Trophoblast cell (in vitro differentiated cells and primary cell): ENCODE measurements around the gene ITGAL.

Experiments used
- DNase-seq, 2 donors: peaks; one replicate each; pipeline ENCODE4 v3.0.0-alpha.2; 2016
- H2AFZ ChIP-seq: 2 replicates; pipeline ENCODE4 v1.6.1; 2013; ENCODE audit warnings: low read length, moderate library complexity, mild to moderate bottlenecking; ENCODE audit not compliant: insufficient read depth, poor library complexity
- H2AK5ac ChIP-seq: 2 replicates; pipeline ENCODE4 v1.6.1; 2013; ENCODE audit warnings: mild to moderate bottlenecking, low read length
- H2BK120ac ChIP-seq: 2 replicates; pipeline ENCODE4 v1.6.1; 2013; ENCODE audit warnings: low read length, mild to moderate bottlenecking, moderate library complexity; ENCODE audit not compliant: insufficient read depth, poor library complexity
- H2BK12ac ChIP-seq: 2 replicates; pipeline ENCODE4 v1.6.1; 2013; ENCODE audit warnings: mild to moderate bottlenecking, low read length, moderate library complexity
- H2BK5ac ChIP-seq: 2 replicates; pipeline ENCODE4 v1.6.1; 2013; ENCODE audit warnings: low read length, low read depth, moderate library complexity, mild to moderate bottlenecking; ENCODE audit not compliant: poor library complexity
- H3K14ac ChIP-seq: 2 replicates; pipeline ENCODE4 v1.6.1; 2013; ENCODE audit warnings: mild to moderate bottlenecking, low read length
- H3K18ac ChIP-seq: 2 replicates; pipeline ENCODE4 v1.6.1; 2013; ENCODE audit warnings: mild to moderate bottlenecking, low read length
- H3K23ac ChIP-seq: 2 replicates; pipeline ENCODE4 v1.6.1; 2013; ENCODE audit warnings: low read length
- H3K27ac ChIP-seq: 2 replicates; pipeline ENCODE4 v1.5.1; 2013; ENCODE audit warnings: low read depth, mild to moderate bottlenecking, inconsistent platforms, low read length, moderate library complexity
- H3K27me3 ChIP-seq: 2 replicates; pipeline ENCODE4 v1.6.1; 2013; ENCODE audit warnings: inconsistent platforms, mild to moderate bottlenecking, low read length, moderate library complexity; ENCODE audit not compliant: insufficient read depth
- H3K36me3 ChIP-seq, 2 experiments: 1 replicate in 1 of 2; 2 replicates in 1 of 2; pipeline ENCODE4 v1.6.1; 2013; ENCODE audit warnings: low read length in 2 of 2, mild to moderate bottlenecking in 2 of 2, moderate library complexity in 1 of 2; ENCODE audit not compliant: insufficient read depth in 2 of 2, control insufficient read depth in 1 of 2
- H3K4ac ChIP-seq: 2 replicates; pipeline ENCODE4 v1.6.1; 2013; ENCODE audit warnings: low read depth, mild to moderate bottlenecking, low read length, moderate library complexity
- H3K4me1 ChIP-seq, 2 experiments: 1 replicate in 1 of 2; 2 replicates in 1 of 2; pipeline ENCODE4 v1.6.1; 2013; ENCODE audit warnings: low read length in 2 of 2, mild to moderate bottlenecking in 2 of 2, moderate library complexity in 1 of 2; ENCODE audit not compliant: insufficient read depth in 2 of 2, control insufficient read depth in 1 of 2
- H3K4me2 ChIP-seq: 2 replicates; pipeline ENCODE4 v1.6.1; 2013; ENCODE audit warnings: inconsistent platforms, mild to moderate bottlenecking, low read length, moderate library complexity
- H3K4me3 ChIP-seq: 2 replicates; pipeline ENCODE4 v1.5.1; 2013; ENCODE audit warnings: mild to moderate bottlenecking, low read depth, low read length, inconsistent platforms
- H3K79me1 ChIP-seq: one replicate; pipeline ENCODE4 v1.6.1; 2013; ENCODE audit warnings: low read length
- H3K79me2 ChIP-seq: 2 replicates; pipeline ENCODE4 v1.6.1; 2013; ENCODE audit warnings: low read length, mild to moderate bottlenecking; ENCODE audit not compliant: control insufficient read depth, insufficient read depth, poor library complexity
- H3K9ac ChIP-seq: 2 replicates; pipeline ENCODE4 v1.6.1; 2013; ENCODE audit warnings: mild to moderate bottlenecking, low read length
- H3K9me3 ChIP-seq: 2 replicates; pipeline ENCODE4 v1.6.1; 2013; ENCODE audit warnings: low read depth, mild to moderate bottlenecking, control low read depth, inconsistent platforms, low read length; ENCODE audit not compliant: insufficient read depth
- H4K12ac ChIP-seq: 2 replicates; pipeline ENCODE4 v1.6.1; 2013; ENCODE audit warnings: low read depth, mild to moderate bottlenecking, low read length, moderate library complexity
- H4K8ac ChIP-seq: 2 replicates; pipeline ENCODE4 v1.6.1; 2013; ENCODE audit warnings: low read depth, mild to moderate bottlenecking, low read length, moderate library complexity
- H4K91ac ChIP-seq: one replicate; pipeline ENCODE4 v1.6.1; 2013; ENCODE audit warnings: low read depth, mild to moderate bottlenecking, low read length, moderate library complexity
- WGBS: extraction: QIAGEN DNeasy Blood & Tissue Kit; methylation state at CpG from one replicate; pipeline ENCODE4 v1.1.7; 2013; ENCODE audit warnings: missing lambda C conversion rate; ENCODE audit not compliant: insufficient read length, insufficient coverage; ENCODE audit errors: extremely low coverage; 5-methylcytosine and 5-hydroxymethylcytosine counted together

ITGAL gene

DNA sequence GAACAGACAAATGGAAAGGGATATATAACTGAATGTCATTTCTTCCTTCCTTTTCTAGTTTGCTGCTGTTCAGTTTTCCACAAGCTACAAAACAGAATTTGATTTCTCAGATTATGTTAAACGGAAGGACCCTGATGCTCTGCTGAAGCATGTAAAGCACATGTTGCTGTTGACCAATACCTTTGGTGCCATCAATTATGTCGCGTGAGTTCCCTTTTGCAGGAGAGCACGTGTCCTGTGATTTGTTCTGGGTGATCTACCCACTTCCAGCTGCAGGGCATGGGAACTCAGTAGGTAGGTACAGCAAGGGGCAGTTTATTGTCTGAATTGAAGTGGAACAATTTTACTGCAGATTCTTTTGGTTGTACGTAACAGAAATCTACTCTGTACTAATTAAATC lies 8.8 kb downstream of the ITGAL start:
- H3K36me3 ChIP-seq = no peaks in the 10 kb centered on the region
- H3K18ac ChIP-seq = no peak overlapping the region
- no peak overlapping the region for H3K4me2 ChIP-seq
- H2BK12ac ChIP-seq = no peak overlapping the region
- H3K9me3 ChIP-seq = no peaks in the 10 kb centered on the region
- no peak overlapping the region for H3K14ac ChIP-seq
- H2AK5ac ChIP-seq = no peak overlapping the region
- H3K4me1 ChIP-seq = no peaks in the 10 kb centered on the region
- no peak overlapping the region for H2AFZ ChIP-seq
- H3K9ac ChIP-seq = no peak overlapping the region
- H4K91ac ChIP-seq = no peak overlapping the region
- H2BK120ac ChIP-seq = no peak overlapping the region
- no peaks in the 10 kb centered on the region for H3K27me3 ChIP-seq
- H3K27ac ChIP-seq = no peak overlapping the region
- H3K4me3 ChIP-seq = no peak overlapping the region
- no peak overlapping the region for H3K23ac ChIP-seq
- H3K79me1 ChIP-seq = no peaks in the 10 kb centered on the region
- no peak overlapping the region for H2BK5ac ChIP-seq
- WGBS = no CpG with 5 or more reads among the region's 5 CpGs
- no peak overlapping the region for H4K8ac ChIP-seq
- H3K4ac ChIP-seq = no peak overlapping the region
- H3K79me2 ChIP-seq = no peaks in the 10 kb centered on the region
- H4K12ac ChIP-seq = no peak overlapping the region
- DNase-seq = no peak

- Histone ChIP-seq H3K27ac (no peak overlapping the region), H3K18ac (no peak overlapping the region), H2BK120ac (no peak overlapping the region), H3K4me1 (no peaks in the 10 kb centered on the region), H2AFZ (no peak overlapping the region), H4K12ac (no peak overlapping the region), H3K4me2 (no peak overlapping the region), H3K9me3 (no peaks in the 10 kb centered on the region), H2BK5ac (no peak overlapping the region), H3K79me2 (no peaks in the 10 kb centered on the region), H3K14ac (no peak overlapping the region), H3K79me1 (no peaks in the 10 kb centered on the region), H3K27me3 (no peaks in the 10 kb centered on the region), H4K8ac (no peak overlapping the region), H3K4me3 (no peak overlapping the region), H2BK12ac (no peak overlapping the region), H4K91ac (no peak overlapping the region), H3K23ac (no peak overlapping the region), H3K9ac (no peak overlapping the region), H2AK5ac (no peak overlapping the region), H3K4ac (no peak overlapping the region), H3K36me3 (no peaks in the 10 kb centered on the region)
- DNase-seq = no peak
- no CpG with 5 or more reads among the region's 3 CpGs for WGBS
Observed at GRCh38 chr16:30482366-30482765, 9.8 kb downstream of the ITGAL start.

GRCh38 chr16:30484887-30485286 lies 12.3 kb downstream of the ITGAL start:
- H2BK5ac ChIP-seq = no peak overlapping the region
- no peak overlapping the region for H3K9ac ChIP-seq
- H3K9me3 ChIP-seq = no peaks in the 10 kb centered on the region
- H3K79me2 ChIP-seq = no peaks in the 10 kb centered on the region
- no peak overlapping the region for H3K23ac ChIP-seq
- H2BK12ac ChIP-seq = no peak overlapping the region
- no peak overlapping the region for H3K14ac ChIP-seq
- no peak overlapping the region for H4K12ac ChIP-seq
- H4K8ac ChIP-seq = no peak overlapping the region
- H3K27me3 ChIP-seq = no peaks in the 10 kb centered on the region
- no peak overlapping the region for H3K4me3 ChIP-seq
- no peak overlapping the region for H3K4ac ChIP-seq
- no peaks in the 10 kb centered on the region for H3K79me1 ChIP-seq
- no peaks in the 10 kb centered on the region for H3K36me3 ChIP-seq
- H3K18ac ChIP-seq = no peak overlapping the region
- H2AFZ ChIP-seq = no peak overlapping the region
- H2BK120ac ChIP-seq = no peak overlapping the region
- no peak overlapping the region for H3K4me2 ChIP-seq
- H4K91ac ChIP-seq = no peak overlapping the region
- H3K27ac ChIP-seq = no peak overlapping the region
- peaks cover 0 to 4% of the 10 kb centered on the region in 2 experiments for H3K4me1 ChIP-seq
- H2AK5ac ChIP-seq = no peak overlapping the region
- DNase-seq = no peak

DNA sequence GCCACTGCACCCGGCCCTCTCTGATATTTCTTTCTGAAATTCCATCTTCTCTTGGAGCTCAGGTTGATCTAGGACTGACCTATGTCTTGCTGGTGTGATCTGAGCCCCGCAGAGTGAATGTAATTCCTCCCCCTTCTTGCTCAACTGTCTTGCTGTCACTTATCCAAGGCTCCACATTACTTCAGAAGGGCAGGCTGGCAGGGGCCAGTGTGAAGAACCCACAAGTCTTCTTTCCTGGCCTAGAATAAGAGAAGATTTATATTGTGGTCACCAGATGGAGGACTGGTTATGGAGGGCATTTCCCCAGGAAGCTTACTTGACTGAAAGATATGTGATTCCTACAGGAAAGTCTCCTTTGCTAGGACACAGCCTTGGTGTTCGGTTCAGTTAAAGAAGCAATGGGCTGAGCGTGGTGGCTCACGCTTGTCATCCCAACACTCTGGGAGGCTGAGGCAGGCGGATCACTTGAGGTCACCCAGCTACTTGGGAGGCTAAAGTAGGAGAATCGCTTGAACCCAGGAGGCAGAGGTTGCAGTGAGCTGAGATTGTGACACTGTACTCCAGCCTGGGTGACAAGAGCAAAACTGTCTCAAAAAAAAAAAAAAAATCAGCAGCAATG lies 13.4 kb downstream of the ITGAL start:
- H4K12ac ChIP-seq = no peak overlapping the region
- H3K4me2 ChIP-seq = no peak overlapping the region
- peaks cover 0 to 4% of the 10 kb centered on the region in 2 experiments for H3K4me1 ChIP-seq
- H2AFZ ChIP-seq = no peak overlapping the region
- H2AK5ac ChIP-seq = no peak overlapping the region
- no peak overlapping the region for H3K9ac ChIP-seq
- no peaks in the 10 kb centered on the region for H3K79me1 ChIP-seq
- H3K36me3 ChIP-seq = no peaks in the 10 kb centered on the region
- no peak for DNase-seq
- H4K91ac ChIP-seq = no peak overlapping the region
- H3K9me3 ChIP-seq = no peaks in the 10 kb centered on the region
- H3K4me3 ChIP-seq = no peak overlapping the region
- H3K23ac ChIP-seq = no peak overlapping the region
- no peak overlapping the region for H2BK5ac ChIP-seq
- H2BK12ac ChIP-seq = no peak overlapping the region
- no peaks in the 10 kb centered on the region for H3K27me3 ChIP-seq
- H3K79me2 ChIP-seq = no peaks in the 10 kb centered on the region
- WGBS = no CpG with 5 or more reads among the region's 7 CpGs
- no peak overlapping the region for H3K27ac ChIP-seq
- H3K18ac ChIP-seq = no peak overlapping the region
- H4K8ac ChIP-seq = no peak overlapping the region
- no peak overlapping the region for H3K14ac ChIP-seq
- H2BK120ac ChIP-seq = no peak overlapping the region
- H3K4ac ChIP-seq = no peak overlapping the region
